Ishikawa (cell line): ENCODE measurements around the gene IL36G.

Source experiments
- CEBPB ChIP-seq: IDR thresholded peaks from 2 replicates; pipeline ENCODE4 v1.6.1; 2012
- EGR1 ChIP-seq: IDR thresholded peaks from 2 replicates; pipeline ENCODE4 v1.6.1; 2012
- NFIC ChIP-seq: IDR thresholded peaks from 2 replicates; pipeline ENCODE4 v1.6.1; 2012
- TCF12 ChIP-seq: IDR thresholded peaks from 2 replicates; pipeline ENCODE4 v1.6.1; 2012; ENCODE audit warnings: low read depth
- TEAD4 ChIP-seq: IDR thresholded peaks from 2 replicates; pipeline ENCODE4 v1.6.1; 2012
- USF1 ChIP-seq: IDR thresholded peaks from 2 replicates; pipeline ENCODE4 v1.6.1; 2012
- YY1 ChIP-seq: IDR thresholded peaks from 2 replicates; pipeline ENCODE4 v1.6.1; 2012; ENCODE audit warnings: low read depth
- ZBTB7A ChIP-seq: IDR thresholded peaks from 2 replicates; pipeline ENCODE4 v1.6.1; 2012; ENCODE audit warnings: low read depth

The IL36G gene

GRCh38 chr2:113032737-113033136 is 54.9 kb downstream of the IL36G start:
- TF ChIP-seq CEBPB (no peak), NFIC (no peak)

- TF ChIP-seq TEAD4 (no peak), CEBPB (no peak), NFIC (no peak), EGR1 (no peak), ZBTB7A (no peak), TCF12 (no peak), YY1 (no peak), USF1 (no peak)
These were observed 56.2 kb downstream of the IL36G start for GRCh38 chr2:113034016-113034415.
